ENCODE data around the gene LXN. TPM values are rescaled to one million over a fixed set of nuclear protein-coding genes. Genes with fewer than 3 reads are reported as not detected.
"Not testable (repeated sequence)": the region's sequence is repeated elsewhere in the genome, so short reads cannot be mapped to it uniquely, and the experiment has no call there.

Gene LXN
- total RNA-seq, 4 donors from 2014 or later: 7.4 to 11.8 (median 8.0) TPM

GRCh38 chr3:158702815-158703481 lies 30.5 kb upstream of the LXN start:
- no peak overlapping the region for H3K4me3 ChIP-seq
- no peaks in the 10 kb centered on the region for H3K9me3 ChIP-seq
- 85% methylated on average over 4 of the region's 4 CpGs for WGBS
- DNase-seq (ENCODE audit: low spot score in 2 of 2): no peak
- H3K27ac ChIP-seq: no peak overlapping the region
- peaks cover under 1% of the 10 kb centered on the region for H3K36me3 ChIP-seq
- H3K27me3 ChIP-seq: no peaks in the 10 kb centered on the region
- TF ChIP-seq POLR2AphosphoS5 (IDR thresholded peaks at IDR 0.05) (no peak), POLR2A (IDR thresholded peaks at IDR 0.05) (no peak), EP300 (IDR thresholded peaks at IDR 0.05) (no peak), CTCF (IDR thresholded peaks at IDR 0.05) (no peak)
- peaks cover 4% of the 10 kb centered on the region for H3K4me1 ChIP-seq

GRCh38 chr3:158701420-158702065 lies 29.1 kb upstream of the LXN start:
- no peaks in the 10 kb centered on the region for H3K36me3 ChIP-seq
- DNase-seq (ENCODE audit: low spot score in 2 of 2): no peak
- H3K4me3 ChIP-seq: no peak overlapping the region
- peaks cover 4% of the 10 kb centered on the region for H3K4me1 ChIP-seq
- no peaks in the 10 kb centered on the region for H3K9me3 ChIP-seq
- H3K27me3 ChIP-seq: no peaks in the 10 kb centered on the region
- no peak for TF ChIP-seq EP300 (IDR thresholded peaks at IDR 0.05)
- TF ChIP-seq CTCF (IDR thresholded peaks at IDR 0.05): no peak
- WGBS: 74% methylated on average over 4 of the region's 4 CpGs
- H3K27ac ChIP-seq: no peak overlapping the region

DNA sequence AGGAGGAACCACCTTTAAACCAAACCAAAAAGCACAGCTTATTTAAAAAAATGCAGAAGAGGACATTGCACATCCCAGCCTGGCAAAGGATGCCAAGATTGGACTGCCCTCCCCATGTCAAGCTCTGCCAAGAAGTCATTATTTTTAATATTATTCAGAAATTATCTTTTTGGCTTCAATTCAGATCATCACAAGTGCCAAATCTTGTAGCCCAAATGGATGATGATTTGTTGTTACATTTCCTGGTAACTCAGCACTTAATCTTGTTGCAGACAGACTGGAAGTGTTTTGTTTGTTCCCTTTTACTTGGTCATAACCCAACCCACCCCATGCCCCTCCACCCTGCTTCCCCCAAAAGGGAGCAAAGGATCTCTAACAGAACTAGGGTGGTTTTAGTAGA lies 28.1 kb upstream of the LXN start:
- H3K36me3 ChIP-seq: no peaks in the 10 kb centered on the region
- no peak for DNase-seq (ENCODE audit: low spot score in 2 of 2)
- TF ChIP-seq POLR2A (IDR thresholded peaks at IDR 0.05) (no peak), CTCF (IDR thresholded peaks at IDR 0.05) (no peak), POLR2AphosphoS5 (IDR thresholded peaks at IDR 0.05) (no peak), EP300 (IDR thresholded peaks at IDR 0.05) (no peak)
- peaks cover 4% of the 10 kb centered on the region for H3K4me1 ChIP-seq
- H3K27ac ChIP-seq: no peak overlapping the region
- H3K9me3 ChIP-seq: no peaks in the 10 kb centered on the region
- H3K4me3 ChIP-seq: no peak overlapping the region
- H3K27me3 ChIP-seq: no peaks in the 10 kb centered on the region

GRCh38 chr3:158696618-158697017 lies 24.2 kb upstream of the LXN start:
- Histone ChIP-seq H3K9me3 (no peaks in the 10 kb centered on the region), H3K4me1 (peaks cover 4% of the 10 kb centered on the region), H3K27me3 (no peaks in the 10 kb centered on the region), H3K4me3 (no peak overlapping the region), H3K27ac (no peak overlapping the region), H3K36me3 (peaks cover 15% of the 10 kb centered on the region)
- no peak for TF ChIP-seq CTCF (IDR thresholded peaks at IDR 0.05)
- TF ChIP-seq POLR2AphosphoS5 (IDR thresholded peaks at IDR 0.05): no peak
- no peak for TF ChIP-seq EP300 (IDR thresholded peaks at IDR 0.05)
- TF ChIP-seq POLR2A (IDR thresholded peaks at IDR 0.05): no peak
- 45% methylated on average over 2 of the region's 2 CpGs for WGBS
- DNase-seq (ENCODE audit: low spot score in 2 of 2): no peak

DNA sequence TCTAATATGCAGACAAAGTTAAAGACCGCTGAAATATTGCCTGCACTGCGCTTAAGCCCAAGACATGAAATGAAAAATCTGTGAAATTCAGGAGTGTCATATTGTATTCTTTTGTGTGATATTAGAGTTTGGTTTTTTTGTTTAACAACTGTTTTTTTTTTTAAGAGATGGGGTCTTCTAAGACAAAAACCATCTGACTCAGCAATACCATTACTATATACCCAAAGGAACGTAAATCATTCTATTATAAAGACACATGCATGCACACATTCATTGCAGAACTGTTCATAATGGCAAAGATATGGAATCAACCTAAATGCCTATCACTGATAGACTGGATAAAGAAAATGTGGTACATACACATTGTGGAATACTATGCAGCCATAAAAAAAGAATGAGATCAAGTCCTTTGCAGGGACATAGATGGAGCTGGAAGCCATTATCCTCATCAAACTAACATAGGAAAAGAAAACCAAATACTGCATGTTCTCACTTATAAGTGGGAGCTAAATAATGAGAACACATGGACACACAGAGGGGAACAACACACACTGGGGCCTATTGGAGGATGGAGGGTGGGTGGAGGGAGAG lies 21.5 kb upstream of the LXN start:
- not testable (repeated sequence) for H3K9me3 ChIP-seq; H3K4me1 ChIP-seq; DNase-seq (ENCODE audit: low spot score in 2 of 2); H3K4me3 ChIP-seq; H3K27me3 ChIP-seq; H3K27ac ChIP-seq
- peaks cover 29% of the 10 kb centered on the region for H3K36me3 ChIP-seq
- 81% methylated on average over 3 of the region's 3 CpGs for WGBS

All from suprapubic skin (tissue), 4 donors.